HG02763 (cell line): ENCODE measurements around the gene SVIL.
"Not testable (repeated sequence)": the region's sequence is repeated elsewhere in the genome, so short reads cannot be mapped to it uniquely, and the experiment has no call there.

ENCODE experiments used
- ATAC-seq: cut with Tn5 transposase; IDR thresholded peaks from one replicate; pipeline ENCODE4 v1.9.1; 2021; ENCODE audit warnings: mild to moderate bottlenecking, moderate library complexity; ENCODE audit not compliant: unreplicated experiment

Gene SVIL

GRCh38 chr10:29492774-29493173 is 142.0 kb downstream of the SVIL start:
- no peak for ATAC-seq

GRCh38 chr10:29491918-29492317 is 142.9 kb downstream of the SVIL start:
- no peak for ATAC-seq

- not testable (repeated sequence) for ATAC-seq
Observed at GRCh38 chr10:29490781-29491280, 143.9 kb downstream of the SVIL start.

- not testable (repeated sequence) for ATAC-seq
Observed at GRCh38 chr10:29488471-29488870, 146.3 kb downstream of the SVIL start.

GRCh38 chr10:29487884-29488266 is 146.9 kb downstream of the SVIL start:
- ATAC-seq, result not testable (repeated sequence)

- not testable (repeated sequence) for ATAC-seq
Observed at GRCh38 chr10:29487032-29487883, 147.5 kb downstream of the SVIL start.

- no peak for ATAC-seq
Observed at GRCh38 chr10:29486433-29486832, 148.3 kb downstream of the SVIL start.

- not testable (repeated sequence) for ATAC-seq
Observed at GRCh38 chr10:29484677-29485076, 150.1 kb downstream of the SVIL start.

GRCh38 chr10:29482591-29483431 is 152.0 kb downstream of the SVIL start:
- ATAC-seq, result no peak

- ATAC-seq, result no peak
Observed at GRCh38 chr10:29481906-29482440, 152.8 kb downstream of the SVIL start.

GRCh38 chr10:29479981-29480954 is 154.5 kb downstream of the SVIL start:
- ATAC-seq, result no peak

GRCh38 chr10:29479081-29479925 is 155.5 kb downstream of the SVIL start:
- ATAC-seq, result no peak

- no peak for ATAC-seq
Observed at GRCh38 chr10:29473406-29474100, 161.2 kb downstream of the SVIL start.

GRCh38 chr10:29473087-29473356 is 161.7 kb downstream of the SVIL start:
- no peak for ATAC-seq

GRCh38 chr10:29472301-29473086 is 162.3 kb downstream of the SVIL start:
- ATAC-seq, result no peak

GRCh38 chr10:29471544-29471859 is 163.3 kb downstream of the SVIL start:
- ATAC-seq, result no peak

- ATAC-seq, result no peak
Observed at GRCh38 chr10:29470843-29471543, 163.8 kb downstream of the SVIL start.

- no peak for ATAC-seq
Observed at GRCh38 chr10:29470355-29470705, 164.4 kb downstream of the SVIL start.
